H9 (cell line): Measurements from ENCODE around the gene BCL11B. TPM values are rescaled to one million over a fixed set of nuclear protein-coding genes. Genes with fewer than 3 reads are reported as not detected.

Experiments used
- DNase-seq: peaks from one replicate; pipeline ENCODE4 v3.0.0-alpha.2; 2017
- H2AFZ ChIP-seq: one replicate; pipeline ENCODE4 v1.6.1; 2013; ENCODE audit warnings: mild to moderate bottlenecking, low read length, control low read depth, moderate library complexity
- H2AK5ac ChIP-seq: 2 replicates; pipeline ENCODE4 v1.6.1; 2013; ENCODE audit warnings: low read length, control low read depth, mixed read lengths; ENCODE audit not compliant: insufficient read length
- H2BK120ac ChIP-seq: one replicate; pipeline ENCODE4 v1.6.1; 2013; ENCODE audit warnings: low read depth, mild to moderate bottlenecking, low read length, control low read depth, inconsistent platforms; ENCODE audit not compliant: poor library complexity, severe bottlenecking
- H2BK12ac ChIP-seq: 2 replicates; pipeline ENCODE4 v1.6.1; 2013; ENCODE audit warnings: low read length, control low read depth, mixed read lengths, low read depth; ENCODE audit not compliant: insufficient read length
- H2BK15ac ChIP-seq: 2 replicates; pipeline ENCODE4 v1.6.1; 2013; ENCODE audit warnings: low read depth, low read length, control low read depth
- H2BK20ac ChIP-seq: one replicate; pipeline ENCODE4 v1.6.1; 2013; ENCODE audit warnings: low read depth, mild to moderate bottlenecking, low read length, control low read depth, inconsistent platforms; ENCODE audit not compliant: poor library complexity, severe bottlenecking
- H2BK5ac ChIP-seq: 2 replicates; pipeline ENCODE4 v1.6.1; 2013; ENCODE audit warnings: low read length, control low read depth, mixed read lengths; ENCODE audit not compliant: insufficient read length
- H3K14ac ChIP-seq: 2 replicates; pipeline ENCODE4 v1.6.1; 2013; ENCODE audit warnings: low read length, control low read depth; ENCODE audit not compliant: insufficient read depth
- H3K18ac ChIP-seq: 2 replicates; pipeline ENCODE4 v1.6.1; 2013; ENCODE audit warnings: low read depth, mild to moderate bottlenecking, mixed read lengths, low read length, control low read depth; ENCODE audit not compliant: insufficient read length
- H3K23ac ChIP-seq: 2 replicates; pipeline ENCODE4 v1.6.1; 2013; ENCODE audit warnings: low read length, control low read depth, mixed read lengths, low read depth; ENCODE audit not compliant: insufficient read length
- H3K23me2 ChIP-seq: 2 replicates; pipeline ENCODE4 v1.6.1; 2013; ENCODE audit warnings: low read depth, mild to moderate bottlenecking, mixed read lengths, low read length, control low read depth; ENCODE audit not compliant: insufficient read length, poor library complexity, severe bottlenecking
- H3K27ac ChIP-seq: 2 replicates; pipeline ENCODE4 v1.5.1; 2013; ENCODE audit warnings: low read length, control low read depth, mixed read lengths, low read depth; ENCODE audit not compliant: insufficient read length
- H3K27me3 ChIP-seq: 2 replicates; pipeline ENCODE4 v1.6.1; 2013; ENCODE audit warnings: low read length, control low read depth, inconsistent platforms; ENCODE audit not compliant: insufficient read depth
- H3K4ac ChIP-seq: 2 replicates; pipeline ENCODE4 v1.6.1; 2013; ENCODE audit warnings: low read depth, mild to moderate bottlenecking, control low read depth, inconsistent platforms, low read length, moderate library complexity
- H3K4me1 ChIP-seq: 2 replicates; pipeline ENCODE4 v1.6.1; 2013; ENCODE audit warnings: low read length, control low read depth, inconsistent platforms; ENCODE audit not compliant: insufficient read depth
- H3K4me2 ChIP-seq: 2 replicates; pipeline ENCODE4 v1.6.1; 2013; ENCODE audit warnings: low read length, control low read depth, mixed read lengths; ENCODE audit not compliant: insufficient read length, insufficient read depth
- H3K56ac ChIP-seq: 2 replicates; pipeline ENCODE4 v1.6.1; 2013; ENCODE audit warnings: low read depth, mild to moderate bottlenecking, mixed read lengths, low read length, control low read depth; ENCODE audit not compliant: insufficient read length
- H3K79me1 ChIP-seq: 2 replicates; pipeline ENCODE4 v1.6.1; 2013; ENCODE audit warnings: low read depth, mild to moderate bottlenecking, moderate library complexity, low read length, control low read depth, inconsistent platforms; ENCODE audit not compliant: insufficient read depth, poor library complexity, severe bottlenecking
- H3K79me2 ChIP-seq: 2 replicates; pipeline ENCODE4 v1.6.1; 2013; ENCODE audit warnings: low read length, control low read depth, inconsistent platforms; ENCODE audit not compliant: insufficient read depth
- H3K9ac ChIP-seq: 2 replicates; pipeline ENCODE4 v1.6.1; 2013; ENCODE audit warnings: low read length, control low read depth, mixed read lengths; ENCODE audit not compliant: insufficient read length; ENCODE audit errors: extremely low read depth
- H3K9me3 ChIP-seq: one replicate; pipeline ENCODE4 v1.6.1; 2013; ENCODE audit warnings: low read depth, low read length, inconsistent platforms; ENCODE audit not compliant: control insufficient read depth
- H3T11ph ChIP-seq: one replicate; pipeline ENCODE4 v1.6.1; 2013; ENCODE audit warnings: mild to moderate bottlenecking, low read length, control low read depth, inconsistent platforms
- H4K20me1 ChIP-seq: one replicate; pipeline ENCODE4 v1.6.1; 2013; ENCODE audit not compliant: control insufficient read depth, insufficient read length, insufficient read depth
- H4K5ac ChIP-seq: 2 replicates; pipeline ENCODE4 v1.6.1; 2013; ENCODE audit warnings: low read depth, mild to moderate bottlenecking, mixed read lengths, low read length, control low read depth; ENCODE audit not compliant: insufficient read length
- H4K8ac ChIP-seq: replicated peaks from 2 replicates; pipeline ENCODE4 v1.6.1; 2013; ENCODE audit warnings: low read length, control low read depth, mixed read lengths, low read depth; ENCODE audit not compliant: insufficient read length
- H4K91ac ChIP-seq: 2 replicates; pipeline ENCODE4 v1.6.1; 2013; ENCODE audit warnings: low read depth, mild to moderate bottlenecking, moderate library complexity, mixed read lengths, low read length, control low read depth; ENCODE audit not compliant: insufficient read length
- H3K27ac Mint-ChIP-seq, 3 experiments: 2 replicates in 2 of 3; 3 replicates in 1 of 3; pipeline ENCODE4 v1.8.0; 2020 to 2021; ENCODE audit warnings: mixed read lengths in 3 of 3, mild to moderate bottlenecking in 1 of 3, moderate library complexity in 1 of 3
- H3K27me3 Mint-ChIP-seq: 2 replicates; pipeline ENCODE4 v1.8.0; 2021; ENCODE audit warnings: low read depth, mild to moderate bottlenecking, moderate library complexity, mixed read lengths
- H3K36me3 Mint-ChIP-seq, 3 experiments: 2 replicates in 2 of 3; 3 replicates in 1 of 3; pipeline ENCODE4 v1.8.0; 2020 to 2021; ENCODE audit warnings: low read depth in 3 of 3, mixed read lengths in 3 of 3; ENCODE audit not compliant: insufficient read depth in 1 of 3
- H3K4me1 Mint-ChIP-seq, 2 experiments: 2 replicates each; pipeline ENCODE4 v1.8.0; 2020; ENCODE audit warnings: mixed read lengths in 2 of 2
- H3K4me3 Mint-ChIP-seq, 2 experiments: 2 replicates in 1 of 2; 3 replicates in 1 of 2; pipeline ENCODE4 v1.8.0; 2020 to 2021; ENCODE audit warnings: mild to moderate bottlenecking in 2 of 2, mixed read lengths in 2 of 2, moderate library complexity in 1 of 2
- H3K9me3 Mint-ChIP-seq, 2 experiments: 2 replicates in 1 of 2; 3 replicates in 1 of 2; pipeline ENCODE4 v1.8.0; 2020; ENCODE audit warnings: mild to moderate bottlenecking in 2 of 2, mixed read lengths in 2 of 2, moderate library complexity in 1 of 2
- CTCF ChIP-seq: fragments of 200-600 bp; sonication (generic); conservative IDR thresholded peaks from 3 replicates; pipeline ENCODE4 v1.8.0; 2021; ENCODE audit warnings: antibody characterized with exemption, mild to moderate bottlenecking
- WGBS: extraction: QIAGEN DNeasy Blood & Tissue Kit; methylation state at CpG from one replicate; pipeline ENCODE4 v1.1.7; 2013; ENCODE audit warnings: missing lambda C conversion rate, low lambda C conversion rate, mixed read lengths; ENCODE audit not compliant: insufficient read length; ENCODE audit errors: extremely low coverage; 5-methylcytosine and 5-hydroxymethylcytosine counted together
- total RNA-seq: library from RNA; stranded (reverse); gene quantifications from 2 replicates; pipeline ENCODE4 v1.2.1, GENCODE V29; 2021

The BCL11B gene
- total RNA-seq, 1 experiment from 2014 or later = 4.9 TPM

DNA sequence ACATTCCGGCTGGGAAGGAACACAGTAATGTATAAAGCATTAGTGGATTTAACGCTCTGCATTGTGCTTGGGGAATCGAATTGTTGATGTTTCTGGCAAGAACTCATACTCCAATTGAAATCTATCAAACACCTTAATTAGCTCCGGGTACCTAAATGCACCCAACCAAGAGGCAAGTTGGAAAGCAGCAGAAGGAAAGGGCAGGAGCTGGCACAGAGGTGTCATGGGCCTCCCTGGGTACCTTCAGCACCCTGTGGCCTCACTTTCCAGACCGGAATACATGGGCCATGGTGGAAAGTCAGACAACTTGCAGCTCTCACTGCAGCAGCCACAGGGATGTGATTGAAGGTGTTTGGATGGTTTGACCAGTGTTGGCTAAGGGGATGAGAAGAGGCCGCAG is 6.8 kb upstream of the BCL11B start:
- H3K4me1 Mint-ChIP-seq = peaks cover 17 to 35% of the 10 kb centered on the region in 2 experiments
- no peak for TF ChIP-seq CTCF
- no CpG with 5 or more reads among the region's 6 CpGs for WGBS
- Histone ChIP-seq H4K8ac (no peak overlapping the region), H3K27me3 (no peaks in the 10 kb centered on the region; the same call in 1 of the 2 replicates), H3K79me2 (no peaks in the 10 kb centered on the region), H4K91ac (no peak overlapping the region), H3K4ac (no peak overlapping the region), H3K4me2 (no peak overlapping the region), H2BK15ac (no peak overlapping the region), H3K9ac (no peak overlapping the region), H3K79me1 (no peaks in the 10 kb centered on the region), H4K20me1 (no peaks in the 10 kb centered on the region), H3K18ac (no peak overlapping the region), H2AFZ (no peak overlapping the region), H3K4me1 (0 out of 2 replicates have a peak, but pooled peaks cover 8% of the 10 kb centered on the region), H2AK5ac (no peak overlapping the region), H3K14ac (no peak overlapping the region), H3K23ac (no peak overlapping the region), H2BK120ac (no peak overlapping the region), H4K5ac (no peak overlapping the region), H3K23me2 (peaks cover 4% of the 10 kb centered on the region), H3K9me3 (no peaks in the 10 kb centered on the region), H3K27ac (no peak overlapping the region), H3T11ph (no peak overlapping the region), H3K56ac (no peak overlapping the region), H2BK12ac (no peak overlapping the region), H2BK5ac (no peak overlapping the region), H2BK20ac (no peak overlapping the region)
- peaks cover 28% of the 10 kb centered on the region for H3K27me3 Mint-ChIP-seq
- H3K27ac Mint-ChIP-seq = no peak overlapping the region
- H3K9me3 Mint-ChIP-seq = no peaks in the 10 kb centered on the region; a peak in 1 of 5 replicates
- no peak for DNase-seq
- H3K36me3 Mint-ChIP-seq = no peaks in the 10 kb centered on the region
- no peak overlapping the region for H3K4me3 Mint-ChIP-seq
